HL-60/S4 (cell line): ENCODE data around the gene CPSF7.
"Not testable (repeated sequence)": the region's sequence is repeated elsewhere in the genome, so short reads cannot be mapped to it uniquely, and the experiment has no call there.

Experiments
- in situ Hi-C: fragments of 300-500 bp; cut with MboI; formaldehyde crosslinking; loops from 2 replicates; pipeline ENCODE4 v1.14.3; 2022; ENCODE audit warnings: low sequenced_read_pairs

CPSF7 gene

GRCh38 chr11:61446211-61446651 is 16.5 kb upstream of the CPSF7 start:
- in situ Hi-C loops = no loop called here

GRCh38 chr11:61445516-61445915 is 15.7 kb upstream of the CPSF7 start:
- in situ Hi-C loops = no loop called here

GRCh38 chr11:61442616-61443015 is 12.8 kb upstream of the CPSF7 start:
- in situ Hi-C loops = no loop called here

GRCh38 chr11:61439615-61440014 is 9.8 kb upstream of the CPSF7 start:
- in situ Hi-C loops = no loop called here

GRCh38 chr11:61437496-61437895 is 7.7 kb upstream of the CPSF7 start:
- in situ Hi-C loops = no loop called here

GRCh38 chr11:61430839-61431238 is 1.1 kb upstream of the CPSF7 start:
- in situ Hi-C loops = not testable (repeated sequence)

GRCh38 chr11:61429346-61429690 is 457 bp downstream of the CPSF7 start:
- in situ Hi-C loops = no loop called here

- in situ Hi-C loops = no loop called here
Measured at GRCh38 chr11:61425367-61426131, 4.2 kb downstream of the CPSF7 start.

GRCh38 chr11:61422226-61422625 is 7.5 kb downstream of the CPSF7 start:
- in situ Hi-C loops = no loop called here

- in situ Hi-C loops = no loop called here
Measured at GRCh38 chr11:61418136-61418535, 11.6 kb downstream of the CPSF7 start.

GRCh38 chr11:61417670-61418069 is 12.1 kb downstream of the CPSF7 start:
- in situ Hi-C loops = no loop called here

GRCh38 chr11:61416941-61417340 is 12.8 kb downstream of the CPSF7 start:
- in situ Hi-C loops = no loop called here

- in situ Hi-C loops = no loop called here
Measured at GRCh38 chr11:61415381-61415780, 14.4 kb downstream of the CPSF7 start.

- in situ Hi-C loops = no loop called here
Measured at GRCh38 chr11:61414547-61414946, 15.2 kb downstream of the CPSF7 start.

GRCh38 chr11:61413496-61413895 is 16.3 kb downstream of the CPSF7 start:
- in situ Hi-C loops = no loop called here

- in situ Hi-C loops = no loop called here
Measured at GRCh38 chr11:61411589-61411988, 18.2 kb downstream of the CPSF7 start.

GRCh38 chr11:61406991-61407728 is 22.6 kb downstream of the CPSF7 start:
- in situ Hi-C loops = no loop called here

GRCh38 chr11:61406067-61406466 is 23.7 kb downstream of the CPSF7 start:
- in situ Hi-C loops = no loop called here

GRCh38 chr11:61404641-61405040 is 25.1 kb downstream of the CPSF7 start:
- in situ Hi-C loops = no loop called here

- in situ Hi-C loops = no loop called here
Measured at GRCh38 chr11:61404103-61404502, 25.7 kb downstream of the CPSF7 start.

- in situ Hi-C loops = no loop called here
Measured at GRCh38 chr11:61403658-61404057, 26.1 kb downstream of the CPSF7 start.

GRCh38 chr11:61401573-61401972 is 28.2 kb downstream of the CPSF7 start:
- in situ Hi-C loops = no loop called here
